DLD1 (cell line): ENCODE measurements around the gene DHX29.

Experiments used
- in situ Hi-C: cut with HindIII; loops from 2 replicates; pipeline ENCODE4 v1.10.0; 2017; ENCODE audit warnings: low sequenced_read_pairs

The DHX29 gene, protein sequence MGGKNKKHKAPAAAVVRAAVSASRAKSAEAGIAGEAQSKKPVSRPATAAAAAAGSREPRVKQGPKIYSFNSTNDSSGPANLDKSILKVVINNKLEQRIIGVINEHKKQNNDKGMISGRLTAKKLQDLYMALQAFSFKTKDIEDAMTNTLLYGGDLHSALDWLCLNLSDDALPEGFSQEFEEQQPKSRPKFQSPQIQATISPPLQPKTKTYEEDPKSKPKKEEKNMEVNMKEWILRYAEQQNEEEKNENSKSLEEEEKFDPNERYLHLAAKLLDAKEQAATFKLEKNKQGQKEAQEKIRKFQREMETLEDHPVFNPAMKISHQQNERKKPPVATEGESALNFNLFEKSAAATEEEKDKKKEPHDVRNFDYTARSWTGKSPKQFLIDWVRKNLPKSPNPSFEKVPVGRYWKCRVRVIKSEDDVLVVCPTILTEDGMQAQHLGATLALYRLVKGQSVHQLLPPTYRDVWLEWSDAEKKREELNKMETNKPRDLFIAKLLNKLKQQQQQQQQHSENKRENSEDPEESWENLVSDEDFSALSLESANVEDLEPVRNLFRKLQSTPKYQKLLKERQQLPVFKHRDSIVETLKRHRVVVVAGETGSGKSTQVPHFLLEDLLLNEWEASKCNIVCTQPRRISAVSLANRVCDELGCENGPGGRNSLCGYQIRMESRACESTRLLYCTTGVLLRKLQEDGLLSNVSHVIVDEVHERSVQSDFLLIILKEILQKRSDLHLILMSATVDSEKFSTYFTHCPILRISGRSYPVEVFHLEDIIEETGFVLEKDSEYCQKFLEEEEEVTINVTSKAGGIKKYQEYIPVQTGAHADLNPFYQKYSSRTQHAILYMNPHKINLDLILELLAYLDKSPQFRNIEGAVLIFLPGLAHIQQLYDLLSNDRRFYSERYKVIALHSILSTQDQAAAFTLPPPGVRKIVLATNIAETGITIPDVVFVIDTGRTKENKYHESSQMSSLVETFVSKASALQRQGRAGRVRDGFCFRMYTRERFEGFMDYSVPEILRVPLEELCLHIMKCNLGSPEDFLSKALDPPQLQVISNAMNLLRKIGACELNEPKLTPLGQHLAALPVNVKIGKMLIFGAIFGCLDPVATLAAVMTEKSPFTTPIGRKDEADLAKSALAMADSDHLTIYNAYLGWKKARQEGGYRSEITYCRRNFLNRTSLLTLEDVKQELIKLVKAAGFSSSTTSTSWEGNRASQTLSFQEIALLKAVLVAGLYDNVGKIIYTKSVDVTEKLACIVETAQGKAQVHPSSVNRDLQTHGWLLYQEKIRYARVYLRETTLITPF (N-terminal part only)

DNA sequence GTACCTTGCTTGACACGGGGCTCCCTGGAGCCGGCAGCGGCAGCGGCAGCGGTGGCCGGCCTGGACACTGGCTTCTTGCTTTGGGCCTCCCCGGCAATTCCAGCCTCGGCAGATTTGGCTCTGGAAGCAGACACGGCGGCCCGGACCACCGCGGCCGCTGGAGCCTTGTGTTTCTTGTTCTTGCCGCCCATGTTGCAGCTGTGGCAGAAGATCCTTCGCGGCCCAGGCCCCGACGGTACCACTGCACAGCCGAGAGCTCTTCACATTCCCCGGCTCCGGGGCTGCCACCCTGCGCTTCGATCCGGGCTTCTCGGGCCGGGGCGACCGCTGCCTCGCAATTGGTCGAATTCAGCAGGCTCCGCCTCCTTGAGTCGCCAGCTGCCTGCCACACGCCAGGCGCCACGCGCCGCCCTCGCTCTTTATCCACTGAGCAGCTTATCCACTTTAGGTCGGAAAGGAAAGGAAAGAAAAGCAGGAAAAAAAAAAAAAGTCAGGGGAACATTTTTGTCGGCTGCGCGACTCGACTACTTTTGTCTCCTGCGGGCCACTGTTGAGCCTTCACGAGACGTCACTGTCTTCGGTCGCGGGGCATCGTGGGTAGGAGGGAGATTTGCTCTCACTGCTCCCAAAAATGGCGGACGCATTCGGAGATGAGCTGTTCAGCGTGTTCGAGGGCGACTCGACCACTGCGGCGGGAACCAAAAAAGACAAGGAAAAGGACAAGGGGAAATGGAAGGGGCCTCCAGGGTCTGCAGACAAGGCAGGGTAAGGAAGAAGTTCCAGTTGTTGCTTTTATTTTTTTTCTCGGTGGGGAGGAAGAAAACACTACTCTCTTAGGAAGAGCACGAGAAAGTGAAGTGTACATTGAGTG lies at the start of gene DHX29, which contains the start of gene MTREX:
DHX29 (minus strand) TSS at position 312 of the 871 bp plus-strand sequence; CDS start at position 191, 121 bp downstream.
MTREX (plus strand) TSS at position 607 of the 871 bp plus-strand sequence; CDS start at position 632, 25 bp downstream.
- in situ Hi-C loops: no loop called here

DNA sequence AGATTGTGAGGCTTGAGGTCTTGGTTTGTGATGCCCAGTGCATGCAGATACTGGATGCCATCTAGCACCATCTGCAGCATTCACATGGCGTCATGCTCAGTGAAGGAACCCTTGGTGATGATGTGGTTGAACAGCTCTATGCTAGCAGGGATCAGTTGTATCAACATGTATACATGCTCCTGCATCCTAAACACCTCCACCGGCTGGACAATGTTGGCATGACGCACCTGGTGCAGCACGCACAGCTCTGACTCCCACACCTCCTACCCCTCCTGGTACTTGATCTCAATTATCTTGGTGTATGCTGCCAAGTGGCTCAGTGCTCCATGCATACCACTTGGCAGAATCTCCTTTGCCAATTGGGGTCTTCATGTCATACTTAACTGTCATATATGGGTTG lies 49.4 kb upstream of the DHX29 start:
- in situ Hi-C loops: no loop called here

DNA sequence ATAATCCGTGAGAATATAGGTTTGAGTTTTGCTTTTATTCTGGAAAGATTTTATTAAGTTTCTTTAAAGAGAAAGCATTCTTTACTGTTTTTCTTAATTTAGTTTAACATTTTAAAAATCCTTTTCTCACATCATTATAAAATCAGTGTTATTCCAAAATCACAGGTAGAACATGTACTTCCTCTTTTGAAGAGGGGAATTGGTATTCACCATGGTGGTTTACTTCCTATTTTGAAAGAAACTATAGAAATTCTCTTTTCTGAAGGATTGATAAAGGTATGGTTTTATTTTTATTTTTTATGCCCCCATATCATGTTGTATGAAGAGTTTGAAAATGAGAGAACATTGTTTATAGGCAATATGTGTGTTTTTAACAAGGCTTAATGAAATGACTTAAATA lies 43.3 kb upstream of the DHX29 start:
- in situ Hi-C loops: no loop called here

DNA sequence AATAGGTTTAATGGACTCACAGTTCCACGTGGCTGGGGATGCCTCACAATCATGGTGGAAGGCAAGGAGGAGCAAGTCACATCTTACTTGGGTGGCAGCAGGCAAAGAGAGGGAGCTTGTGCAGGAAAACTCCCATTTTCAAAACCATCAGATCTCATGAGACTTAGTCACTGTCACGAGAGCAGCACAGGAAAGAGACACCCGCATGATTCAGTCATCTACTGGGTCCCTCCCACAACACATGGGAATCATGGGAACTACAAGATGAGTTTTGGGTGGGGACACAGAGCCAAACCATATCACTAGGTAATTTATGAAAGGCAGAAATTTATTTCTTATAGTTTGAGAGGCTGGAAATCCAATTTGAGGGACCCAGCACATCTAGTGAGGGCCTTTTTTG lies 40.3 kb upstream of the DHX29 start:
- in situ Hi-C loops: no loop called here

DNA sequence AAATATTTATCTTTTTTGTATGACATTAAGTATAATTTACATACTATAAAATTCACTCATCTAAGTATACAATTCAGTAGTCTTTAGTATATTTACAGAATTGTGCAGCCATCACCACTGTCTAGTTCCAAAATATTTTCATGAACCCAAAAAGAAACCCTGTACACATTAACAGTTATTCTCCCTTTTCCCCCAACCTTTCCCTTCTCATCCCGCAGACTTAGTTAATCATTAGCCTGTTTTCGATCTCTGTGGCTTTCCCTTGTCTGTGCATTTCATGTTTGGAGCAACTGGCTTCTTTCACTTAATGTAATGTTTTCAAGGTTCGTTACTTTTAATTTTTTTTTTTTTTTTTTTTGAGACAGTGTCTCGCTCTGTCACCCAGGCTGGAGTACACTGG lies 37.8 kb upstream of the DHX29 start:
- in situ Hi-C loops: no loop called here

DNA sequence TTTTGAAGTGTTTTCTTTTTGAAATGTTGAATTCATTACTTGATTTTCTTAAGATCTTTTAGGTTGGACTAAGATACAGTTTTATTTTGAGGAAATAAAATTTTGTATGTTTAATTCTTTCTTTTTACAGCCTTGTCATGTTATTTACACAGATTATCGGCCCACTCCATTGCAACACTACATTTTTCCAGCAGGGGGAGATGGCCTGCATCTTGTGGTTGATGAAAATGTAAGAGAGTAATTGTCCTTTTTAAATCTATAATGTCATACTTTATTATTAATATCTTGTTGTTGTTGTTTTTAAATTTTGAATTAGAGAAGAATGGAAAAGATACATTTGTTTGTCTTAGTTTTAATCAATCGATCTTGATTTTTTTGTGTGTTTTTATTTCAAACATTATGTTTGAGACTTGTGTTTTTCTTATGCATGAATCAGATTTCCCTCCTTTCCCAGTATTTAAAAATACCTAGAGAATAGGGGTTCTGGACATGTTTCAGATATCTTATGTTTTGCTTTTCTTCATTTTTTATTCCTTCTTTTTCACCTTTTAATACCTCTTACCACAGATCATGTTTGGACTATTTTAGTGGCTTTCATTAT lies 37.0 kb upstream of the DHX29 start:
- in situ Hi-C loops: no loop called here

DNA sequence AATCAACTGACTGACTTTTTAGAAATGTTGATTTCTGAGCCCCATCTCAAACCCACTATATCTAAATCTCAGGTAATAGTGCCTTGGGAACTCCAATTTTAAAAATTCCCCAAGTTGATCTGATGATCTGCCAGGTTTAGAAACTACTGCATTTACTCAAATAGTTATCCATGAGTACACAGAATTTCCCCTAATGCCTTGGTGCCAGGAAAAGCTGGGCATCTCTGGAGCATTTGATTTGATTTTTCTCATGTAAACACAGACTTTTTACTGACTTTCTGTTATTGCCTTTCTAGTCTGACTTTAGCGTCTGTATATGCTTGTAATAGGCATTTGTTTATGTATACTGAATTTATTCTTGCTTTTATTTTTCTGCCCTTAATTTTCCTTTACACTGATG lies 36.1 kb upstream of the DHX29 start:
- in situ Hi-C loops: no loop called here

DNA sequence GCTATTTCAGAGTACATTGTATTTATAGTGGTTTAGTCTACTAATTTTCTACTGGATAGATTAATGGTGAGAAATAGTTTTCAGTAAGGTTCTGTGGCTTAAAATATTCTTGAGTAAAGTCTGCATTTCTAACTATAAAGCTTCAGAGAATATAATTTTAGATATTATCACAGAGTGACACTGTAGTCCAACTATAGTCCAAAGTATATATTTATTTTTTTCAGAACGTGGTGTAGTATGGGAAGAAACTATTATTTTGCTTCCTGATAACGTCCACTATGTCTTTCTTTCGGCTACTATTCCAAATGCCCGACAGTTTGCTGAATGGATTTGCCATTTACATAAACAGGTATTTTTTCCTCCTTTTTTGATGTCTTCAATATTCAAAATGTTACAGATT lies 35.6 kb upstream of the DHX29 start:
- in situ Hi-C loops: no loop called here

DNA sequence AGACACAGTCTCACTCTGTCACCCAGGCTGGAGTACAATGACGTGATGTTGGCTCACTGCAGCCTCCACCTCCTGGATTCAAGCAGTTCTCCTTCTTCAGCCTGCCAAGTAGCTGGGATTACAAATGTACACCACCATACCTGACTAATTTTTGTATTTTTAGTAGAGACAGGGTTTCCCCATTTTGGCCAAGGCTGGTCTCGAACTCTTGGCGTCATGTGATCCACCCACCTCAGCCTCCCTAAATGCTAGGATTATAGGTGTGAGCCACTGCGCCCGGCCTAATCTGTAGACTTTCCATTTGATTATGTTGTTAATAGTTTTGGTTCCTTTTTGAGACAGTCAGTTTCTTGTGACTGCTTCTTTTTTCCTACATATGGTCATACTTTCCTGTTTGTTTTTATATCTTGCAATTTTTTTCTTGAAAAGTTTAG lies 31.3 kb upstream of the DHX29 start:
- in situ Hi-C loops: no loop called here

DNA sequence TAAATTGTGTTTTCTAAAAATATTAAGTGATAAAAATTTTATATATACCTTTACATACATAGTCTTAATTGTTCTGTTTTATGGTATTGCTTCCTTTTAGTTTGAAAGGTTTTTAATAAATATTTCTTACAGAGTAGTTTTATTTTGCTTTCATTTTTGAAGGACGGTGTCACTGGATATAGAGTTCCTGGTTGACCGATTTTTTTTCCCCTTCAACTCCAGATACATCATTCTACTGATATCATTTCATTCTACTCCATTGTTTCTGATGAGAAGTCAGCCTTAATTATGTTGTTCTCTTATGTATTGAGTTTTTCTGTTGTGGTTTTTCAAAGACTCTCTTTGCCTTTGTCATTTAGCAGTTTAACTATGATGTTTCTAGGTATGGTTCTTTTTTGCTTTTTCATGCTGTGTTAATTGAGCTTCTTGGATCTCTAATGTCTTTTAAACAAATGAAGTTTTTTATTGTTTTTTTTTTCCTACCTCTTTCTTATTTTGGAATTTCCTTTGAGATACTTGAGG lies 30.7 kb upstream of the DHX29 start:
- in situ Hi-C loops: no loop called here

DNA sequence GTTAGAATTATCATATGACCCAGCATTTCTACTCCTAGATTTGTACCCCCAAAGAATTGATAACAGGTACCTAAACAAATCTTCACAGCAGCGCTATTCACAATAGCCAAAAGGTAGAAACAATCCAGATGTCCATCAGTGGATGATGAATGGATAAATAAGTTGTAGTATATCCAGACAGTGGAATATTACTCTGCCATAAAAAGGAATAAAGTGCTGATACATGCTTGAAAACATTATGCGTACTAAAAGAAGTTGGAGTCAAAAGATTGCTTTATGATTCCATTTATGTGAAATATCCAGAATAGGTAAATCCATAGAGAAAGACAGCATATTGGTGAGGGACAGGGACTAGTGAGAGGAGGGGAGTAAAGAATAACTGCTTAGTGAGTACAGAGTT lies 26.3 kb upstream of the DHX29 start:
- in situ Hi-C loops: no loop called here

DNA sequence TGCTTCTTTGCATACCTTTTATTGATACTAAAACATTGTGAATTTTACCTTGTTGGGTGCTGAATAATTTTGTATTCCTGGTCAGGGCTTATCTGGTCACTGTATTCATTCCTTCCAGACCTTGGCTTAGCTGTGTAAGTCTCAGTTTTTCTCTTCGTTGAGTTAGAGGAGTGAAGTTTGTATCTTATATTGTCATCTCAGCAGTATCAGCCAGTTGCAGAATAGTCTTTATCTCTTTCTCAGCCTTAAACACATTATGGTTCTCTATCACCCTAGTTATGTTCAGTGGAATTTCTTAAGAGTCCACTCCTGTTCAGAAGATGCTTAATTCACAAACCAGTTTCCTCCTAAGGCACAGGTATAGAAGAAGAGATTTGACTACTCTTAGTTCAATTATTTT lies 25.5 kb upstream of the DHX29 start:
- in situ Hi-C loops: no loop called here

DNA sequence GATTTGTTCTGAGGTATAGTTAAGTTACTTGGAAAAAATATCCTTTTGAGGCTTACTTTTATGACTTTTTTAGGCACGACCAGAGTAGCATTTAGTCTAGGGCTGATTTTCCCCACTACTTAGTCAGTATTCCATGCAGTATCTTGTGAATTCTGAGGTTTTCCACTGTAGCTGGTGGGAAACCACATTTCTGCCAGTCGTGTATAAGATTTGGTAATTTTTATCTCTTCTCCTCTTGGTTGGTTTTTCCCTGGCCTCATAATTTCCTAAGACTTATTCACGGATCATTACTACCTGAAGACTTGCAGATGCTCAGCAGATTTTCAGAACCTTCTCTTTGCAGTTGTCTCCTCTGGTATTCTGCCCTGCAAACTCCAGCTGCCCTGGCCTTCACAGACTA lies 23.8 kb upstream of the DHX29 start:
- in situ Hi-C loops: no loop called here

DNA sequence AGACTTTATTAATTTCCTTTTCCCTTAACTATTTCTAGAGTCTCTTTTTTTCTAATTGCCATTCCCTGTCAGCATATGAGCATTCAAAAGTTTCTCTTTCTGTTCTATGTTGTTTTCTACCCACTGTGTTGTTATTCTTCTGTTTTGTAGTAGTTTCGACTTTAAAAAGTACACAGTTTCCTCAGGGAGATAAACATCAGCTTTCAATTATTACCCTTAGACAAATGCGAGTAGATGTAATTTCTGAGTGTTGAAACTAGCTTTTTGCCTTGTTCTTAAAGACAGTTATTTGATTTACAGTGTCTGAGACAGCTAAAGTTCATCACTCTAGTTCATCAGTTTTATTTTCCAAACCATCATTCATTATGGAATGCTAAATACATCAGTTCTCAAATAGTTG lies 19.8 kb upstream of the DHX29 start:
- in situ Hi-C loops: no loop called here

DNA sequence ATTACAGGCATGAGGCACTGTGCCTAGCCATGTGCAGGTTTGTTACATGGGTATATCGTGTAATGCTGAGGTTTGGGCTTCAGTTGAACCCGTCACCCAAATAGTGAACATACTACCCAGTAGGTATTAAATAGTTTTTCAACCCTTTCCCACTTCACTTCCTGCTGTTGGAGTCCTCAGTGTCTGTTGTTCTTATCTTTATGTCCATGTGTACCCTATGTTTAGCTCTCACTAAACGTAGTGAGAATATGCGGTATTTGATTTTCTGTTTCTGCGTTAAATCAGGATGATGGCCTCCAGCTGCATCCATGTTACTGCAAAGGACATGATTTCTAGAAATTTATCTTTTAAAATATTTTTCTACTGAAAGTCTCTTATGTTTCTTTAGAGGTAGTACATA lies 18.1 kb upstream of the DHX29 start:
- in situ Hi-C loops: no loop called here

DNA sequence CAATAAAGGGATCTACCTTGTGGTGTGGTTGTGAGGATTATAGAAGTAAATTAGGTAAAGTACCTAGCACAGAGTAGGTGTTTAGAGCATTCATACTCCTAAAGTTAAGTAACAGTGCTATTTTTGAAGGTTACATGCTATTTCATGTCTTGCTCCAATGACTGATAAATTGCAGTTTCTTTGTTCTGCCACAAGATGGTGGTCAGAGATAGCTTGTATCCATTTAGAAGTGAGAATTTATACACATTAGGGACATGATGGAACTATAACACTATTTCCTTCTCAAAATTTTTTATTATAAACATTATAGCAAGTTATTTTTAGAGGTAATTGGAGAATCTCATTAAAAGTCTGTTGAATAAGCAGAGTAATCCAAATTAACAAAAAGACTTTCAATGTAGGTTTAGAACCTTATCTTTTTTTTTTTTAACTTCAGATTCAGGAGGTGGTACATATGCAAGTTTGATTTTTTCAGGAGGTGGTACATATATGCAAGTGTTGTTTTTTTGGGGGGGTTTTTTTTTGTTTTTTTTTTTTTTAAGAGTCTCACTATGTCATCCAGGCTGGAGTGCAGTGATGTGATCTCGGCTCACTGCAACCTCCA lies 17.4 kb upstream of the DHX29 start:
- in situ Hi-C loops: no loop called here

DNA sequence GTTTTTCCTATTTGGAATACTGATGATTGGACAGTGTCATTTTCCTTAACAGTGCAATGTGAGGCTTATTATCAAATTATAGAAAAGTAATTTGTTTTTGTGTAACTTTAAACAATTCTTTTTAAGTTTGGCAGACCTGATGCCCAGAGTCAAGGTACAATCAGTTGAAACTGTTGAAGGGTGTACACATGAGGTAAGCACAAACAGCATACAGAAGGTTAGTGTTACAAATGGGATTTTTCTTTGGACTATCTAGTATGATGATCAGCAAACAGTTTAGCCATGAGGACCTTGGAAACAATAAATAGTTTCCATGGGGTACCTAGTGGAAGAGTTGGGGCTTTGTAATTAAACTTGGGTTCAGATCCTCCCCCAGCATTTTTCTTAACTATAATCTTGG lies 16.5 kb upstream of the DHX29 start:
- in situ Hi-C loops: no loop called here

DNA sequence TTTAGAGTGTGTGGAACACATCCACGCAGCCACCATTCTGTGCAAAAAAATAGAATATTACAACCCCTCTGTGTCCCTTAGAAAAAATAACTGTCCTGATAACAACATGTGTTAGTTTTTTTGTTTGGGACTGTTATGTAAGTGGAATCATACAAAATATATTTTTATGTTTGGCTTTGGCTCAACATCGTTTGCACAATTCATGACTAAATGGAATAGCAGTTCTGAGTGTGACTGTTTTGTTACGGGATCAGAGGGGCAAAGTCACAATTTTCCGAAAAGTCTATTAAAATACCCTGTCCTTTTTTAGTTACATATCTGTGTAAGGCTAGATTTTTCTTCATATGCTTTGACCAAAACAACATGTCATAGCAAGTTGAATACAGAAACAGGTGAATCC lies 13.1 kb upstream of the DHX29 start:
- in situ Hi-C loops: no loop called here

DNA sequence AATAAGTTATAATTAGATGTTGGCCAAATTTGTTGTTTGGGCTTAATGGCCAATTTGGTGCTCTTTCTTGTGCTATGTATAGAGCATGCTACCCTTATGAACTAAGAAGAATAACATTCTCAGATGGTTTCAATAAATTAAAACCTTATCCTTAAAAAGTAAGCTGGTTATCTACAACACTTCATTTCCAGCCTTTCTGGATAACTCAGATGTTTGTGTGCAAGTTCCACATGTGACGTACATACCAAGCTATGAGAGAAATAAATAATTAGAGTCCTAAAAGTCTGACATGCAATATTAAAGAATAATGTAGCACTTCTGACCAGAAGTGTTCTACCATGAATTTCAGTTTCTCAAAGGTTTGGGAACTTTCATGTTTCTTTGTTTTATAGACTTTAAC lies 12.0 kb upstream of the DHX29 start:
- in situ Hi-C loops: no loop called here
